GM12878 (cell line): ENCODE data around the gene C1orf141. TPM values are rescaled to one million over a fixed set of nuclear protein-coding genes. Genes with fewer than 3 reads are reported as not detected.

Experiments
- ATAC-seq: fragments of 200-7000 bp; cut with Tn5 transposase; 3 replicates; pipeline ENCODE4 v1.9.1; 2020; ENCODE audit warnings: mild to moderate bottlenecking, moderate library complexity
- BruUV-seq: library from RNA; stranded (reverse); fragments of 400-500 nt; replicated peaks from 2 replicates; lab custom pipeline; 2021; lab: Mats Ljungman, UMichigan
- CTCF ChIA-PET: fragments of 300-600 bp; sonication (Branson Sonifier 250); formaldehyde crosslinking; extraction: SDS; loops from one replicate; lab custom pipeline; 2021; ENCODE audit warnings: inconsistent platforms; lab: Yijun Ruan, JAX
- POLR2A ChIA-PET: fragments of 350-600 bp; formaldehyde crosslinking; extraction: SDS; loops from one replicate; lab custom pipeline; 2021; ENCODE audit warnings: inconsistent platforms; lab: Charles Lee
- RAD21 ChIA-PET: fragments of 300-600 bp; sonication (Branson Sonifier 250); formaldehyde crosslinking; loops from one replicate; lab custom pipeline; 2023; ENCODE audit warnings: antibody characterized with exemption; ENCODE audit not compliant: unreplicated experiment; lab: Charles Lee
- SMC1A ChIA-PET: fragments of 300-600 bp; sonication (Branson Sonifier 250); formaldehyde crosslinking; loops from one replicate; lab custom pipeline; 2023; ENCODE audit not compliant: unreplicated experiment, uncharacterized antibody; lab: Charles Lee
- DNase-seq: peaks from one replicate; pipeline ENCODE4 v3.0.0-alpha.2; 2011; ENCODE audit warnings: low read depth, low spot score
- FAIRE-seq: peaks from 3 replicates; lab custom pipeline; 2011; peaks lifted over from hg19 to GRCh38; lab: Jason Lieb, UNC
- H2AFZ ChIP-seq: 2 replicates; pipeline ENCODE4 v1.6.0; 2011; ENCODE audit warnings: low read depth, low read length, control low read depth; ENCODE audit not compliant: control insufficient read depth
- H3K27ac ChIP-seq: 2 replicates; pipeline ENCODE4 v1.5.1; 2011; ENCODE audit warnings: control low read depth; ENCODE audit not compliant: control insufficient read depth, insufficient read depth
- H3K27me3 ChIP-seq, 2 experiments: replicated peaks in 1 of 2; 2 replicates each; pipeline versions ENCODE4 v1.6.0 to v1.6.1; 2011; ENCODE audit warnings: low read length in 1 of 2; ENCODE audit not compliant: control insufficient read depth in 2 of 2, insufficient read depth in 2 of 2
- H3K36me3 ChIP-seq, 2 experiments: 2 replicates each; pipeline ENCODE4 v1.5.1; 2011; ENCODE audit warnings: low read length in 1 of 2; ENCODE audit not compliant: control insufficient read depth in 2 of 2, insufficient read depth in 2 of 2
- H3K4me1 ChIP-seq: 2 replicates; pipeline ENCODE4 v1.6.1; 2011; ENCODE audit warnings: mild to moderate bottlenecking, low read length, moderate library complexity, mixed read lengths; ENCODE audit not compliant: control insufficient read depth, insufficient read depth
- H3K4me2 ChIP-seq: 2 replicates; pipeline ENCODE4 v1.6.0; 2011; ENCODE audit warnings: control low read depth; ENCODE audit not compliant: control insufficient read depth, insufficient read depth
- H3K4me3 ChIP-seq: fragments of 200-600 bp; sonication (generic); 2 replicates; pipeline ENCODE4 v1.5.1; 2016
- H3K79me2 ChIP-seq: 2 replicates; pipeline ENCODE4 v1.6.0; 2011; ENCODE audit warnings: low read length; ENCODE audit not compliant: control insufficient read depth, insufficient read depth
- H3K9ac ChIP-seq: 2 replicates; pipeline ENCODE4 v1.8.0; 2011; ENCODE audit warnings: low read length, control low read depth, mixed read lengths; ENCODE audit not compliant: control insufficient read depth, insufficient read depth
- H3K9me3 ChIP-seq: replicated peaks from 3 replicates; pipeline ENCODE4 v1.5.1; 2011; ENCODE audit warnings: mild to moderate bottlenecking, low read length; ENCODE audit not compliant: control insufficient read depth, insufficient read depth
- H4K20me1 ChIP-seq: 2 replicates; pipeline ENCODE4 v1.6.0; 2011; ENCODE audit not compliant: control insufficient read depth, insufficient read depth
- BMI1 ChIP-seq: fragments of 450-650 bp; IDR thresholded peaks from 2 replicates; pipeline ENCODE4 v1.6.1; 2016; ENCODE audit warnings: mild to moderate bottlenecking, moderate library complexity, borderline replicate concordance
- BRCA1 ChIP-seq: IDR thresholded peaks from 2 replicates; pipeline ENCODE4 v1.6.1; 2011; ENCODE audit warnings: low read depth, low read length, improper control_type of control experiment
- CBX5 ChIP-seq: sonication (generic); IDR thresholded peaks from 2 replicates; pipeline ENCODE4 v1.6.1; 2016; ENCODE audit warnings: low read depth, moderate library complexity, mild to moderate bottlenecking, inconsistent platforms
- HDAC2 ChIP-seq: fragments of 200-600 bp; sonication (generic); IDR thresholded peaks from 2 replicates; pipeline ENCODE4 v1.6.1; 2017
- KDM1A ChIP-seq: fragments of 200-600 bp; sonication (generic); IDR thresholded peaks from 2 replicates; pipeline ENCODE4 v1.6.1; 2016; ENCODE audit warnings: borderline replicate concordance
- NFIC ChIP-seq: IDR thresholded peaks from 2 replicates; pipeline ENCODE4 v1.6.1; 2012; ENCODE audit warnings: low read depth, mild to moderate bottlenecking, inconsistent platforms, low read length, moderate library complexity
- RAD51 ChIP-seq: fragments of 450-650 bp; IDR thresholded peaks from 2 replicates; pipeline ENCODE4 v1.6.1; 2016; ENCODE audit warnings: moderate library complexity, mild to moderate bottlenecking, inconsistent platforms
- RCOR1 ChIP-seq: conservative IDR thresholded peaks from 2 replicates; pipeline ENCODE4 v1.6.1; 2012; ENCODE audit warnings: low read depth, low read length, improper control_type of control experiment
- SIN3A ChIP-seq: IDR thresholded peaks from 2 replicates; pipeline ENCODE4 v1.6.1; 2012; ENCODE audit warnings: low read depth, low read length, improper control_type of control experiment
- USF2 ChIP-seq: IDR thresholded peaks from 2 replicates; pipeline ENCODE4 v1.6.1; 2011; ENCODE audit warnings: low read depth, low read length, improper control_type of control experiment, borderline replicate concordance
- ZNF274 ChIP-seq: IDR thresholded peaks from one replicate; pipeline ENCODE4 v1.8.0; 2011; ENCODE audit not compliant: insufficient read length, insufficient read depth
- WGBS: methylation state at CpG from one replicate; pipeline ENCODE4 v1.1.6; 2016; ENCODE audit warnings: low lambda C conversion rate; ENCODE audit not compliant: insufficient replicate concordance, insufficient coverage; ENCODE audit errors: missing lambda C conversion rate; 5-methylcytosine and 5-hydroxymethylcytosine counted together
- in situ Hi-C: fragments of 300-500 bp; cut with MboI; formaldehyde crosslinking; loops from 9 replicates; pipeline ENCODE4 v1.14.3; 2018; ENCODE audit warnings: mixed read lengths
- intact Hi-C: fragments of 100-400 bp; cut with micrococcal nuclease; formaldehyde crosslinking; loops from one replicate; pipeline ENCODE4 v1.14.2; 2022; ENCODE audit not compliant: unreplicated experiment
- polyA plus RNA-seq, 11 experiments: library from polyadenylated mRNA; depleted of rRNA in 4 of 11; unstranded in 6 of 11; stranded (reverse) in 5 of 11; fragments of >200 nt; fragmentation: Nextera tagmentation in 4 of 11; fragmentation: Illumina TruSeq in 1 of 11; extraction: Ambion mirVana in 4 of 11; extraction: Trizol in 1 of 11; gene quantifications; 1 replicate in 1 of 11; 2 replicates in 10 of 11; pipeline versions ENCODE4 v1.2.1 to v1.2.3, GENCODE V29; 2011 to 2016; ENCODE audit warnings: inconsistent platforms in 2 of 11, missing spikeins in 2 of 11, low read depth in 1 of 11
- total RNA-seq, 4 experiments: library from RNA; depleted of rRNA in 3 of 4; stranded (reverse); fragments of >200 nt in 3 of 4; fragmentation: Illumina TruSeq in 1 of 4; extraction: Trizol in 1 of 4; gene quantifications; 2 replicates each; pipeline versions ENCODE4 v1.2.1 to v1.2.3, GENCODE V29; 2013 to 2021
- TF ChIP-seq, protein P1 (sequence below): IDR thresholded peaks from 2 replicates; pipeline ENCODE4 v1.6.1; 2012; ENCODE audit warnings: low read depth, low read length, improper control_type of control experiment

The C1orf141 gene
- total and polyA plus RNA-seq, 10 of the 15 experiments (the other 5 are each of a cell fraction or from before 2014, with no cell fraction given) = not detected

GRCh38 chr1:67078291-67078690, 56.5 kb downstream of the C1orf141 start (continued):
- TF ChIP-seq CBX5 = no peak
- TF ChIP-seq HDAC2 = no peak
- TF ChIP-seq ZNF274 = no peak
- TF ChIP-seq BRCA1 = no peak
- TF ChIP-seq, protein P1, sequence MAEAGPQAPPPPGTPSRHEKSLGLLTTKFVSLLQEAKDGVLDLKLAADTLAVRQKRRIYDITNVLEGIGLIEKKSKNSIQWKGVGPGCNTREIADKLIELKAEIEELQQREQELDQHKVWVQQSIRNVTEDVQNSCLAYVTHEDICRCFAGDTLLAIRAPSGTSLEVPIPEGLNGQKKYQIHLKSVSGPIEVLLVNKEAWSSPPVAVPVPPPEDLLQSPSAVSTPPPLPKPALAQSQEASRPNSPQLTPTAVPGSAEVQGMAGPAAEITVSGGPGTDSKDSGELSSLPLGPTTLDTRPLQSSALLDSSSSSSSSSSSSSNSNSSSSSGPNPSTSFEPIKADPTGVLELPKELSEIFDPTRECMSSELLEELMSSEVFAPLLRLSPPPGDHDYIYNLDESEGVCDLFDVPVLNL = no peak
- TF ChIP-seq USF2 = no peak
- no peak for TF ChIP-seq BMI1
- no peak for TF ChIP-seq RAD51
- no peak for TF ChIP-seq NFIC
- TF ChIP-seq, all 136 proteins: peak for 0

GRCh38 chr1:67077593-67077992, 57.2 kb downstream of the C1orf141 start:
- Histone ChIP-seq H3K27me3 (no peaks in the 10 kb centered on the region), H3K79me2 (no peaks in the 10 kb centered on the region), H3K4me1 (no peaks in the 10 kb centered on the region), H3K4me3 (no peak overlapping the region), H3K27ac (no peak overlapping the region), H3K36me3 (no peaks in the 10 kb centered on the region), H3K9ac (no peak overlapping the region), H3K9me3 (peaks cover under 1% of the 10 kb centered on the region; the same call in 1 of the 3 replicates), H2AFZ (no peak overlapping the region), H3K4me2 (no peak overlapping the region), H4K20me1 (no peaks in the 10 kb centered on the region)
- POLR2A ChIA-PET = no interaction called here
- SMC1A ChIA-PET = no interaction called here
- DNase-seq (no peak), FAIRE-seq (no peak), ATAC-seq (no peak)
- TF ChIP-seq KDM1A (no peak), RCOR1 (no peak), SIN3A (no peak)
- in situ Hi-C loops (no loop called here), intact Hi-C loops (no loop called here)
- RAD21 ChIA-PET = no interaction called here
- BruUV-seq = no TSS peak
- CTCF ChIA-PET = no interaction called here
- WGBS = 100% methylated on average over 1 of the region's 1 CpG
